ENCODE measurements around the gene NR3C1. TPM values are rescaled to one million over a fixed set of nuclear protein-coding genes. Genes with fewer than 3 reads are reported as not detected.
"Not testable (repeated sequence)": the region's sequence is repeated elsewhere in the genome, so short reads cannot be mapped to it uniquely, and the experiment has no call there.

NR3C1 gene
- total RNA-seq, 1 experiment from 2014 or later: 16.0 TPM

- Histone ChIP-seq H3K27ac (ENCODE audit: low read depth, low read length) (no peak overlapping the region), H3K9me2 (ENCODE audit: insufficient read depth) (no peaks in the 10 kb centered on the region), H3K9ac (ENCODE audit: low read length) (no peak overlapping the region), H3K9me3 (ENCODE audit: control insufficient read depth in 1 of 2, insufficient read depth in 1 of 2, low read depth in 1 of 2, low read length in 2 of 2) (no peaks in the 10 kb centered on the region), H3K27me3 (ENCODE audit: insufficient read depth, low read length) (no peaks in the 10 kb centered on the region), H3K4me2 (ENCODE audit: low read length) (no peak overlapping the region), H3K4me3 (replicated peaks in 1 of 2; ENCODE audit: low read depth in 1 of 2, low read length in 2 of 2) (no peak overlapping the region), H3K4me1 (ENCODE audit: control insufficient read depth in 1 of 2, insufficient read depth in 2 of 2, low read length in 2 of 2) (no peaks in the 10 kb centered on the region), H3K36me3 (ENCODE audit: control insufficient read depth in 1 of 2, insufficient read depth in 2 of 2, low read length in 2 of 2) (no peaks in the 10 kb centered on the region), H4K20me1 (ENCODE audit: insufficient read depth) (no peaks in the 10 kb centered on the region), H2AFZ (ENCODE audit: low read depth, low read length, poor library complexity, severe bottlenecking) (no peak overlapping the region), H3K79me2 (ENCODE audit: insufficient read depth, low read length) (no peaks in the 10 kb centered on the region)
- intact Hi-C loops (cut with micrococcal nuclease): no loop called here
- ATAC-seq (no peak), DNase-seq (ENCODE audit: low read depth, low spot score) (no peak)
- ChIA-PET CTCF (no interaction called here), POLR2A (no interaction called here), RAD21 (ENCODE audit: low non-redundant PET in 1 of 2, low total read pairs in 2 of 2, uncharacterized antibody in 2 of 2, unreplicated experiment in 2 of 2) (no interaction called here)
- no peak for TF ChIP-seq ZNF274 (IDR thresholded peaks at IDR 0.05; ENCODE audit: low read depth, low read length)
- TF ChIP-seq SIN3A (IDR thresholded peaks at IDR 0.05; ENCODE audit: low read depth): no peak
- no peak for TF ChIP-seq JUND (IDR thresholded peaks at IDR 0.05)
- no peak for TF ChIP-seq ELF1 (IDR thresholded peaks at IDR 0.05; ENCODE audit: borderline replicate concordance, low read depth)
- TF ChIP-seq REST (IDR thresholded peaks at IDR 0.05; ENCODE audit: low read depth): no peak
- no peak for TF ChIP-seq SP1 (IDR thresholded peaks at IDR 0.05; ENCODE audit: low read depth)
- TF ChIP-seq ATF3 (IDR thresholded peaks at IDR 0.05): no peak
- no peak for TF ChIP-seq RAD21 (IDR thresholded peaks at IDR 0.05; ENCODE audit: low read depth)
- TF ChIP-seq ZBTB33 (IDR thresholded peaks at IDR 0.05; ENCODE audit: extremely low read depth, insufficient replicate concordance, low read length): no peak
- no peak for TF ChIP-seq ZFX (IDR thresholded peaks at IDR 0.05)
- no peak for TF ChIP-seq YY1 (IDR thresholded peaks at IDR 0.05; ENCODE audit: extremely low read depth, insufficient replicate concordance, low read depth, low read length)
- no peak for TF ChIP-seq EZH2phosphoT487 (IDR thresholded peaks at IDR 0.05; ENCODE audit: borderline replicate concordance)
- TF ChIP-seq POLR2A (IDR thresholded peaks at IDR 0.05; ENCODE audit: borderline replicate concordance, extremely low read depth, insufficient read depth, insufficient read length): no peak
- TF ChIP-seq EGR1 (IDR thresholded peaks at IDR 0.05; ENCODE audit: low read depth): no peak
- TF ChIP-seq MAX (IDR thresholded peaks at IDR 0.05): no peak
- TF ChIP-seq TCF7L2 (IDR thresholded peaks at IDR 0.05; ENCODE audit: borderline replicate concordance, extremely low read depth, insufficient read depth, insufficient read length): no peak
- TF ChIP-seq SRF (IDR thresholded peaks at IDR 0.05; ENCODE audit: low read depth): no peak
- TF ChIP-seq CEBPB (IDR thresholded peaks at IDR 0.05; ENCODE audit: low read depth): no peak
- TF ChIP-seq EZH2 (IDR thresholded peaks at IDR 0.05): no peak
- BruUV-seq (replicated peaks): no TSS peak
Observed at GRCh38 chr5:143334903-143335302, 68.6 kb downstream of the NR3C1 start.

- ATAC-seq; H3K4me2 ChIP-seq (ENCODE audit: low read length); H3K9me2 ChIP-seq (ENCODE audit: insufficient read depth); DNase-seq (ENCODE audit: low read depth, low spot score); H3K36me3 ChIP-seq (ENCODE audit: control insufficient read depth in 1 of 2, insufficient read depth in 2 of 2, low read length in 2 of 2); BruUV-seq (replicated peaks); CTCF ChIA-PET; H3K79me2 ChIP-seq (ENCODE audit: insufficient read depth, low read length); intact Hi-C loops (cut with micrococcal nuclease); H3K9me3 ChIP-seq (ENCODE audit: control insufficient read depth in 1 of 2, insufficient read depth in 1 of 2, low read depth in 1 of 2, low read length in 2 of 2); H3K27ac ChIP-seq (ENCODE audit: low read depth, low read length); POLR2A ChIA-PET; H3K4me1 ChIP-seq (ENCODE audit: control insufficient read depth in 1 of 2, insufficient read depth in 2 of 2, low read length in 2 of 2); RAD21 ChIA-PET (ENCODE audit: low non-redundant PET in 1 of 2, low total read pairs in 2 of 2, uncharacterized antibody in 2 of 2, unreplicated experiment in 2 of 2); H3K9ac ChIP-seq (ENCODE audit: low read length); H2AFZ ChIP-seq (ENCODE audit: low read depth, low read length, poor library complexity, severe bottlenecking); H4K20me1 ChIP-seq (ENCODE audit: insufficient read depth); H3K27me3 ChIP-seq (ENCODE audit: insufficient read depth, low read length); H3K4me3 ChIP-seq (replicated peaks in 1 of 2; ENCODE audit: low read depth in 1 of 2, low read length in 2 of 2): not testable (repeated sequence)
Observed at GRCh38 chr5:143334380-143334779, 69.1 kb downstream of the NR3C1 start.

All from HCT116 (cell line).